PFSK-1 (cell line): ENCODE measurements around the gene PDE3A.

Source experiments
- FOXP2 ChIP-seq: optimal IDR thresholded peaks from 2 replicates; pipeline ENCODE3; 2011; ENCODE audit warnings: borderline replicate concordance, control low read depth, inconsistent platforms; ENCODE audit not compliant: insufficient read depth; ENCODE audit errors: extremely low read length, extremely low read depth
- POLR2AphosphoS5 ChIP-seq: IDR thresholded peaks from 2 replicates; pipeline ENCODE4 v1.6.1; 2012; ENCODE audit warnings: low read depth, mild to moderate bottlenecking, control low read depth, low read length, moderate library complexity
- REST ChIP-seq, 2 experiments: IDR thresholded peaks; 2 replicates each; pipeline versions ENCODE4 v1.6.1 to v1.8.0; 2011 to 2012; ENCODE audit warnings: low read depth in 2 of 2, low read length in 2 of 2, control low read depth in 1 of 2, inconsistent platforms in 1 of 2, mild to moderate bottlenecking in 1 of 2, moderate library complexity in 1 of 2; ENCODE audit not compliant: insufficient read depth in 1 of 2
- SIN3A ChIP-seq: IDR thresholded peaks from 2 replicates; pipeline ENCODE4 v1.6.1; 2012; ENCODE audit warnings: mild to moderate bottlenecking, low read length, moderate library complexity, borderline replicate concordance; ENCODE audit not compliant: insufficient read depth
- TAF1 ChIP-seq: IDR thresholded peaks from 2 replicates; pipeline ENCODE4 v1.6.1; 2012; ENCODE audit warnings: low read length, control low read depth, borderline replicate concordance; ENCODE audit not compliant: insufficient read depth

- TF ChIP-seq POLR2AphosphoS5: no peak
- TF ChIP-seq TAF1: no peak
- no peak for TF ChIP-seq SIN3A
- TF ChIP-seq REST (IDR thresholded peaks at IDR 0.05; ENCODE audit: insufficient read depth in 1 of 2, low read depth in 2 of 2, low read length in 2 of 2): no peak
- no peak for TF ChIP-seq FOXP2
These were observed 103.9 kb downstream of the PDE3A start for GRCh38 chr12:20472102-20472782.
